ENCODE results near the gene PRKD3. TPM values are rescaled to one million over a fixed set of nuclear protein-coding genes. Genes with fewer than 3 reads are reported as not detected.
A peak's percentile ranks its signal among the peaks of the same experiment; 100 is the strongest.

The PRKD3 gene
- total and polyA plus RNA-seq, 10 donors, result 12.2 to 78.4 (median 61.2) TPM

GRCh38 chr2:37343537-37344434 lies 19.2 kb upstream of the PRKD3 start:
- H3K27me3 ChIP-seq (replicated peaks in 1 of 7), result peaks cover 0 to 11% (median 0%) of the 10 kb centered on the region in 7 donors
- WGBS, 5 donors, result 81 to 88% (median 87%) methylated on average over 7 of the region's 7 CpGs
- TF ChIP-seq POLR2A (IDR thresholded peaks at IDR 0.05) (no peak), POLR2AphosphoS5 (IDR thresholded peaks at IDR 0.05) (no peak), CTCF (IDR thresholded peaks at IDR 0.05 in 8 of 11, conservative IDR thresholded peaks at IDR 0.05 in 3 of 11) (peak in 2 of 11 experiments; percentile 17 to 31)
- intact Hi-C loops (cut with DNase I; ENCODE audit: low total_unique reads), result no loop called here
- DNase-seq, result no peak
- H3K9me3 ChIP-seq, result no peaks in the 10 kb centered on the region
- peaks cover 0 to 49% (median 20%) of the 10 kb centered on the region in 6 donors for H3K4me1 ChIP-seq
- H3K36me3 ChIP-seq, result no peaks in the 10 kb centered on the region
- H3K4me3 ChIP-seq, result peak overlapping the region; percentile 56 to 81 (median 64)
- H3K27ac ChIP-seq, result peak overlapping the region; percentile 55 to 95 (median 86)

- TF ChIP-seq CTCF (IDR thresholded peaks at IDR 0.05 in 8 of 11, conservative IDR thresholded peaks at IDR 0.05 in 3 of 11) (no peak), POLR2AphosphoS5 (IDR thresholded peaks at IDR 0.05) (peak in 1 of 3 donors; percentile 6), POLR2A (IDR thresholded peaks at IDR 0.05) (no peak)
- Histone ChIP-seq H3K27ac (peak overlapping the region; percentile 9 to 95 (median 71)), H3K4me1 (peaks cover 0 to 42% (median 20%) of the 10 kb centered on the region in 6 donors), H3K36me3 (no peaks in the 10 kb centered on the region), H3K27me3 (replicated peaks in 1 of 7) (peaks cover 0 to 11% (median 0%) of the 10 kb centered on the region in 7 donors), H3K9me3 (no peaks in the 10 kb centered on the region), H3K4me3 (no peak overlapping the region)
- WGBS, 5 donors, result 62 to 73% (median 69%) methylated on average over 7 of the region's 7 CpGs
- no peak for DNase-seq
- intact Hi-C loops (cut with DNase I; ENCODE audit: low total_unique reads), result no loop called here
Observed at GRCh38 chr2:37342591-37343220, 18.1 kb upstream of the PRKD3 start.

- no peaks in the 10 kb centered on the region for H3K36me3 ChIP-seq
- no peak for DNase-seq
- H3K27ac ChIP-seq, result no peak overlapping the region
- 85 to 93% (median 88%) methylated on average over 3 of the region's 3 CpGs for WGBS, 5 donors
- peaks cover 0 to 11% (median 0%) of the 10 kb centered on the region in 7 donors for H3K27me3 ChIP-seq (replicated peaks in 1 of 7)
- H3K9me3 ChIP-seq, result no peaks in the 10 kb centered on the region
- H3K4me1 ChIP-seq, result peaks cover 0 to 31% (median 17%) of the 10 kb centered on the region in 6 donors
- intact Hi-C loops (cut with DNase I; ENCODE audit: low total_unique reads), result no loop called here
- TF ChIP-seq CTCF (IDR thresholded peaks at IDR 0.05 in 8 of 11, conservative IDR thresholded peaks at IDR 0.05 in 3 of 11) (no peak), POLR2A (IDR thresholded peaks at IDR 0.05) (no peak), POLR2AphosphoS5 (IDR thresholded peaks at IDR 0.05) (no peak)
- H3K4me3 ChIP-seq, result no peak overlapping the region
Observed at GRCh38 chr2:37340637-37341036, 16.0 kb upstream of the PRKD3 start.

- Histone ChIP-seq H3K36me3 (no peaks in the 10 kb centered on the region), H3K4me3 (no peak overlapping the region), H3K27me3 (replicated peaks in 1 of 7) (no peaks in the 10 kb centered on the region), H3K4me1 (peaks cover 0 to 15% (median 6%) of the 10 kb centered on the region in 6 donors), H3K27ac (no peak overlapping the region), H3K9me3 (no peaks in the 10 kb centered on the region)
- no peak for TF ChIP-seq POLR2AphosphoS5 (IDR thresholded peaks at IDR 0.05)
- TF ChIP-seq CTCF (IDR thresholded peaks at IDR 0.05 in 8 of 11, conservative IDR thresholded peaks at IDR 0.05 in 3 of 11), result no peak
- TF ChIP-seq POLR2A (IDR thresholded peaks at IDR 0.05), result no peak
- no peak for DNase-seq
- 71 to 86% (median 80%) methylated on average over 4 of the region's 4 CpGs for WGBS, 5 donors
- intact Hi-C loops (cut with DNase I; ENCODE audit: low total_unique reads), result no loop called here
Observed at GRCh38 chr2:37338933-37339332, 14.3 kb upstream of the PRKD3 start.

Data from spleen (tissue), 11 donors.